Sigmoid colon (tissue), 4 donors: ENCODE data around the gene CPNE6.

Source experiments
- CTCF ChIP-seq, 4 experiments: fragments of 450-650 bp in 3 of 4; fragments of 200-600 bp in 1 of 4; IDR thresholded peaks; one replicate each; pipeline ENCODE4 v1.5.1; 2016 to 2019; ENCODE audit warnings: antibody characterized with exemption in 4 of 4, mild to moderate bottlenecking in 3 of 4, moderate library complexity in 2 of 4
- POLR2AphosphoS5 ChIP-seq, 4 donors: sonication (generic); formaldehyde crosslinking; IDR thresholded peaks; one replicate each; pipeline ENCODE4 v1.6.1; 2017; ENCODE audit warnings: antibody characterized with exemption in 4 of 4

GRCh38 chr14:24117179-24117578 lies 45.8 kb downstream of the CPNE6 start:
- TF ChIP-seq CTCF (IDR thresholded peaks at IDR 0.05) (no peak), POLR2AphosphoS5 (IDR thresholded peaks at IDR 0.05) (no peak)
